Karpas-422 (cell line): ENCODE results near the gene MYL10. TPM values are rescaled to one million over a fixed set of nuclear protein-coding genes. Genes with fewer than 3 reads are reported as not detected.

Experiments
- DNase-seq: peaks from one replicate; pipeline ENCODE4 v3.0.0-alpha.2; 2015
- H2AFZ ChIP-seq: fragments of 200-600 bp; sonication (generic); 2 replicates; pipeline ENCODE4 v1.6.1; 2014; ENCODE audit warnings: antibody characterized with exemption, low read length, mixed read lengths
- H3K27ac ChIP-seq: fragments of 200-600 bp; sonication (generic); 2 replicates; pipeline ENCODE4 v1.5.1; 2014; ENCODE audit warnings: mild to moderate bottlenecking, low read length, moderate library complexity
- H3K27me3 ChIP-seq: fragments of 200-600 bp; sonication (generic); 2 replicates; pipeline ENCODE4 v1.6.1; 2014; ENCODE audit warnings: low read length, mixed read lengths
- H3K36me3 ChIP-seq: fragments of 200-600 bp; sonication (generic); 2 replicates; pipeline ENCODE4 v1.6.1; 2014; ENCODE audit warnings: low read length, mixed read lengths; ENCODE audit not compliant: insufficient read depth
- H3K4me1 ChIP-seq: fragments of 200-600 bp; sonication (generic); 2 replicates; pipeline ENCODE4 v1.6.1; 2014; ENCODE audit warnings: mild to moderate bottlenecking, low read length, mixed read lengths
- H3K4me2 ChIP-seq: fragments of 200-600 bp; sonication (generic); 2 replicates; pipeline ENCODE4 v1.6.1; 2014; ENCODE audit warnings: low read length, low read depth, mild to moderate bottlenecking; ENCODE audit not compliant: poor library complexity, severe bottlenecking
- H3K4me3 ChIP-seq: fragments of 200-600 bp; sonication (generic); 2 replicates; pipeline ENCODE4 v1.5.1; 2014; ENCODE audit warnings: mild to moderate bottlenecking, antibody characterized with exemption, low read length, mixed read lengths
- H3K79me2 ChIP-seq: fragments of 200-600 bp; sonication (generic); 2 replicates; pipeline ENCODE4 v1.6.1; 2014; ENCODE audit warnings: mild to moderate bottlenecking, low read length, mixed read lengths
- H3K9ac ChIP-seq: fragments of 200-600 bp; sonication (generic); 2 replicates; pipeline ENCODE4 v1.6.0; 2014; ENCODE audit warnings: low read length
- H3K9me2 ChIP-seq: fragments of 200-600 bp; sonication (generic), shearing (Covaris generic); replicated peaks from 2 replicates; pipeline ENCODE4 v1.6.0; 2014; ENCODE audit warnings: mild to moderate bottlenecking, low read length, moderate library complexity; ENCODE audit not compliant: insufficient read depth
- H3K9me3 ChIP-seq: fragments of 300-700, 200-600 bp; sonication (generic); 2 replicates; pipeline ENCODE4 v1.6.1; 2014; ENCODE audit warnings: low read length, mixed read lengths
- H4K20me1 ChIP-seq: fragments of 200-600 bp; sonication (generic); 2 replicates; pipeline ENCODE4 v1.6.1; 2014; ENCODE audit warnings: mild to moderate bottlenecking, antibody characterized with exemption, low read length, low read depth; ENCODE audit not compliant: insufficient read depth
- total RNA-seq: library from RNA; depleted of rRNA; stranded (reverse); fragments of >200 nt; shearing (Covaris generic); gene quantifications from 2 replicates; pipeline ENCODE4 v1.2.3, GENCODE V29; 2014; ENCODE audit warnings: low replicate concordance; rRNA removed

The MYL10 gene
- total RNA-seq, result not detected in 2 replicates

DNA sequence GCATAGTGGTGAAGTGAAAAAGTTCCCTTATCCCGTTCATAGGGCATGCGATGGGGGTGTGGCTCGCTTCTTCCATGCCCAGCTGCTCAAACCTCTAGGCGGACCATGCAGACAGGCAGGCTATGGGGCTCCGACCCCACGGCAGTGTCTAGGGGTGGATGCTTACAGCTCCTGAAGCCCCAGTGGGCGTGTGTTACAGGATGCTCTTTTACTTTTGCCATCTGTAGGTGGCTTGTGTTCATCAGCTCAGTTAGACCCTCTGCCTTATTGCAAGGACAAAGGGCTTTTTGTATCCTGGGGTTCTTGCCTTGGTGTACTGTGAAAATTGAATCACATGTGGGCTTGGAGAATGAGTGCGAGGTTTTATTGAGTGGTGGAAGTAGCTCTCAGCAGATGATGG lies at the start of gene MYL10:
MYL10 (minus strand) TSS at position 126 of the 400 bp plus-strand sequence. CDS start 178 bp downstream, outside the sequence.
- Histone ChIP-seq H3K9ac (no peak within 1 kb of the TSS), H3K4me2 (no peak within 1 kb of the TSS), H3K9me2 (no peaks in the 10 kb centered on the region), H3K9me3 (no peaks in the 10 kb centered on the region), H3K36me3 (no peaks in the 10 kb centered on the region), H3K27ac (no peak within 1 kb of the TSS), H3K4me3 (no peak within 1 kb of the TSS), H3K4me1 (peaks cover 8% of the 10 kb centered on the region; the same call in 1 of the 2 replicates), H3K79me2 (no peaks in the 10 kb centered on the region), H2AFZ (no peak within 1 kb of the TSS), H4K20me1 (no peaks in the 10 kb centered on the region), H3K27me3 (no peaks in the 10 kb centered on the region)
- no peak for DNase-seq

DNA sequence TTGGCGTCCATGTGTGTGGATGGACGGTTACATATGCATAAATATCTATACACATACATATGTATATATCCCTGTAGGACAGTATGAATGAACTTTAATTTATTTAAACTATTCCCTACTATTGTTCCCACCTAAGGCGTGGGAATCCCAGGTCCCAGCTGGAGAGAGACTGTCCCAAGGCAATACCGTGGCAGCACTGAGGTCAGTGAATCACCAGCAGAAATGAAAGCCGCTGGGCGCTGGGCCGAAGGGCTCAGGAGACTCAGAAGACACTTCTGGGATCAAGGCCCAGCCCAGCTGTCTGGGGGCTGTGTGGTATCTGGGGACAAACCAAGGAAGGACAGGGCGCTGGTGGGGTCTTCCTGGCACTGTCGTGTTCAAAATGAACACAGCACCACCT lies 49.6 kb upstream of the MYL10 start:
- H3K4me3 ChIP-seq, result no peak overlapping the region
- no peak overlapping the region for H3K27ac ChIP-seq
- no peak for DNase-seq
- H3K9ac ChIP-seq, result no peak overlapping the region
- H3K9me2 ChIP-seq, result no peaks in the 10 kb centered on the region
- no peak overlapping the region for H2AFZ ChIP-seq
- no peaks in the 10 kb centered on the region for H3K27me3 ChIP-seq
- no peak overlapping the region for H3K4me2 ChIP-seq
- H3K36me3 ChIP-seq, result no peaks in the 10 kb centered on the region
- H3K9me3 ChIP-seq, result no peaks in the 10 kb centered on the region
- H4K20me1 ChIP-seq, result no peaks in the 10 kb centered on the region
- H3K4me1 ChIP-seq, result 0 out of 2 replicates have a peak, but pooled peaks cover 2% of the 10 kb centered on the region
- no peaks in the 10 kb centered on the region for H3K79me2 ChIP-seq

DNA sequence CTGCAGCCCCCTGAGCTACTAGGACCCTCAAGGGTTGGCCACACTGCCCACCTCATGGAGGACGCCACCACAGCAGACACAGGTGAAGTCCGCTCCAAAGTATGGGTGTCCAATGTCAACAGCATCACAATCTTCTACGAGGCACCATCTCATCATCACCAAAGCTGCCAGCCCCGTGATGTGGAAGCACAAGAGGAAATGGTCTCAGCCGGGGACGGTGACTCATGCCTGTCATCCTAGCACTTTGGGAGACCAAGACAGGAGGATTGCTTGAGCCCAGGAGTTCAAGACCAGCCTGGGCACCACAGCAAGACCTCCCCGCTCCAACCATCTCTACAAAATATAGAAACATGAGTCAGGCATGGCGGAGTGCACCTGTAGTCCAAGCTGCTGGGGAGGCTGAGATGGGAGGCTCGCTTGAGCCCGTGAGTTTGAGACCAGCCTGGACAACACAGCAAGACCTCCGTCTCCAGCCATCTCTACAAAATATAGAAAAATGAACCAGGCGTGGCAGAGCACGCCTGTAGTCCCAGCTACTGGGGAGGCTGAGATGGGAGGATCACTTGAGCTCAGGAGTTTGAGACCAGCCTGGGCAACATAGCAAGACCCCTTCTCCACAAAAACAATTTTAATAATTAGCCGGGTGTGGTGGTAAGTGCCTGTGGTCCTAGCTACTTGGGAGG lies 48.8 kb upstream of the MYL10 start:
- DNase-seq, result no peak
- no peaks in the 10 kb centered on the region for H3K79me2 ChIP-seq
- H3K27me3 ChIP-seq, result no peaks in the 10 kb centered on the region
- no peak overlapping the region for H2AFZ ChIP-seq
- H3K9me3 ChIP-seq, result no peaks in the 10 kb centered on the region
- H3K4me1 ChIP-seq, result 0 out of 2 replicates have a peak, but pooled peaks cover 2% of the 10 kb centered on the region
- H3K9ac ChIP-seq, result no peak overlapping the region
- H3K27ac ChIP-seq, result no peak overlapping the region
- no peaks in the 10 kb centered on the region for H4K20me1 ChIP-seq
- no peak overlapping the region for H3K4me3 ChIP-seq
- H3K36me3 ChIP-seq, result no peaks in the 10 kb centered on the region
- no peak overlapping the region for H3K4me2 ChIP-seq
- no peaks in the 10 kb centered on the region for H3K9me2 ChIP-seq

- Histone ChIP-seq H3K4me1 (0 out of 2 replicates have a peak, but pooled peaks cover 2% of the 10 kb centered on the region), H3K4me2 (no peak overlapping the region), H3K36me3 (no peaks in the 10 kb centered on the region), H3K79me2 (no peaks in the 10 kb centered on the region), H3K9me3 (no peaks in the 10 kb centered on the region), H3K4me3 (no peak overlapping the region), H2AFZ (no peak overlapping the region), H4K20me1 (no peaks in the 10 kb centered on the region), H3K27ac (no peak overlapping the region), H3K9ac (no peak overlapping the region), H3K9me2 (no peaks in the 10 kb centered on the region), H3K27me3 (no peaks in the 10 kb centered on the region)
- DNase-seq, result no peak
Observed at GRCh38 chr7:101677391-101677790, 48.3 kb upstream of the MYL10 start.

- Histone ChIP-seq H4K20me1 (no peaks in the 10 kb centered on the region), H3K9me2 (no peaks in the 10 kb centered on the region), H3K27ac (no peak overlapping the region), H3K27me3 (no peaks in the 10 kb centered on the region), H2AFZ (no peak overlapping the region), H3K4me1 (0 out of 2 replicates have a peak, but pooled peaks cover 2% of the 10 kb centered on the region), H3K9ac (no peak overlapping the region), H3K4me2 (no peak overlapping the region), H3K4me3 (no peak overlapping the region), H3K36me3 (no peaks in the 10 kb centered on the region), H3K79me2 (no peaks in the 10 kb centered on the region), H3K9me3 (no peaks in the 10 kb centered on the region)
- DNase-seq, result peak; percentile 72
Observed at GRCh38 chr7:101676956-101677355, 47.9 kb upstream of the MYL10 start.

GRCh38 chr7:101676062-101676598 lies 47.0 kb upstream of the MYL10 start:
- H3K4me3 ChIP-seq, result no peak overlapping the region
- no peaks in the 10 kb centered on the region for H3K9me3 ChIP-seq
- no peak overlapping the region for H3K9ac ChIP-seq
- H3K36me3 ChIP-seq, result no peaks in the 10 kb centered on the region
- H3K9me2 ChIP-seq, result no peaks in the 10 kb centered on the region
- no peaks in the 10 kb centered on the region for H4K20me1 ChIP-seq
- H3K4me2 ChIP-seq, result no peak overlapping the region
- H3K4me1 ChIP-seq, result 0 out of 2 replicates have a peak, but pooled peaks cover 2% of the 10 kb centered on the region
- DNase-seq, result no peak
- no peak overlapping the region for H3K27ac ChIP-seq
- H2AFZ ChIP-seq, result no peak overlapping the region
- no peaks in the 10 kb centered on the region for H3K27me3 ChIP-seq
- H3K79me2 ChIP-seq, result no peaks in the 10 kb centered on the region

DNA sequence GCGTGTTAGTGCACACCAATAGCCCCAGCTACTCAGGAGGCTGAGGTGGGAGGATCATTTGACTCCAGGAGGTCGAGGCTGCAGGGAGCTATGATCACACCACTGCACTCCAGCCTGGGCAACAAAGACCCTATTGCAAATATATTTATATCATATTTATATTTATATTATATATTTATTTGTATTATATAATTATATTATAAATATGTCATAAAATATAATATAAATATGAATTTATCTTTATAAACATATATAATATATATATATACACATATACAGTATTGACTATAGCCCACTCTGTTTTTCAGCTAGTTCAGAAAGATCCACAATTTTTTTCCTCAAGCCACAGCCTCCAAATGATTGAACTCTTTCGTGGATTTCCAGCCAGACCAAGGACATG lies 45.3 kb upstream of the MYL10 start:
- Histone ChIP-seq H3K4me2 (no peak overlapping the region), H3K79me2 (no peaks in the 10 kb centered on the region), H3K27me3 (no peaks in the 10 kb centered on the region), H4K20me1 (no peaks in the 10 kb centered on the region), H2AFZ (no peak overlapping the region), H3K36me3 (no peaks in the 10 kb centered on the region), H3K27ac (no peak overlapping the region), H3K4me3 (no peak overlapping the region), H3K9me3 (no peaks in the 10 kb centered on the region), H3K4me1 (0 out of 2 replicates have a peak, but pooled peaks cover 2% of the 10 kb centered on the region), H3K9ac (no peak overlapping the region), H3K9me2 (no peaks in the 10 kb centered on the region)
- DNase-seq, result no peak

DNA sequence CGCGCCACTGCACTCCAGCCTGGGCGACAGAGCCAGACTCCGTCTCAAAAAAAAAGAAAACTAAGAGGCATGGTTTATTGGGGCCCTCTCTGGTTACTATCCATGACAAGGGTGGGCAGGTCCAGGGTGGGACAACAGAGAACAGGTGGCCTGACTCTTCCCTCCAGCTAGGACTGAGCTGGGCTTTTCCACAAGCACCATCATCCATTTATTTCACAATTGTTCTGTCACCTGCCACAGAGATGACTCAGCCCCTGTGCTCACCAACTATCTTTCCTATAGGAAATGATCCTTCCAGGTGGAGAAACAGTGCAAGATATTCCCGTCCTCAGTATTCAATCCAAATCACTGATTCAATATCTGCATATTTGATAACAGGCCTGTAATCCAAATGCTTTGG lies 44.9 kb upstream of the MYL10 start:
- H2AFZ ChIP-seq, result no peak overlapping the region
- H3K4me2 ChIP-seq, result no peak overlapping the region
- no peaks in the 10 kb centered on the region for H4K20me1 ChIP-seq
- H3K9ac ChIP-seq, result no peak overlapping the region
- no peaks in the 10 kb centered on the region for H3K9me2 ChIP-seq
- DNase-seq, result no peak
- H3K36me3 ChIP-seq, result no peaks in the 10 kb centered on the region
- no peaks in the 10 kb centered on the region for H3K9me3 ChIP-seq
- no peaks in the 10 kb centered on the region for H3K79me2 ChIP-seq
- H3K27me3 ChIP-seq, result no peaks in the 10 kb centered on the region
- H3K4me1 ChIP-seq, result 0 out of 2 replicates have a peak, but pooled peaks cover 2% of the 10 kb centered on the region
- no peak overlapping the region for H3K27ac ChIP-seq
- no peak overlapping the region for H3K4me3 ChIP-seq
